ENCODE data around the gene TRIM67. TPM values are rescaled to one million over a fixed set of nuclear protein-coding genes. Genes with fewer than 3 reads are reported as not detected.

The TRIM67 gene
- total and polyA plus RNA-seq, 9 of the 15 experiments (the other 6 are each of a cell fraction or from before 2014, with no cell fraction given): 0.04 to 0.60 (median 0.31) TPM

GRCh38 chr1:231139125-231139649 is 22.7 kb upstream of the TRIM67 start (continued):
- TF ChIP-seq RREB1 (CRISPR knock-in tag; IDR thresholded peaks at IDR 0.05): 0 out of 2 replicates have a peak, but pooled peaks have one; percentile 43
- no peak for TF ChIP-seq POLR2AphosphoS5 (IDR thresholded peaks at IDR 0.05; ENCODE audit: control insufficient read depth, insufficient read depth, low read depth, low read length)
- TF ChIP-seq FOXM1 (IDR thresholded peaks at IDR 0.05; ENCODE audit: low read depth): no peak
- TF ChIP-seq FOXM1 (CRISPR knock-in tag; IDR thresholded peaks at IDR 0.05; ENCODE audit: low read depth): no peak
- TF ChIP-seq ZBTB17 (CRISPR knock-in tag; IDR thresholded peaks at IDR 0.05): no peak
- no peak for TF ChIP-seq NCOA4 (IDR thresholded peaks at IDR 0.05; ENCODE audit: partially characterized antibody)
- no peak for TF ChIP-seq MIER1 (IDR thresholded peaks at IDR 0.05; ENCODE audit: low read depth)
- no peak for TF ChIP-seq POLR2B (IDR thresholded peaks at IDR 0.05; ENCODE audit: low read depth, partially characterized antibody)
- no peak for TF ChIP-seq BHLHE40 (IDR thresholded peaks at IDR 0.05; ENCODE audit: low read length)
- no peak for TF ChIP-seq HEY1 (CRISPR knock-in tag; IDR thresholded peaks at IDR 0.05; ENCODE audit: borderline replicate concordance)
- TF ChIP-seq NR4A1 (CRISPR knock-in tag; IDR thresholded peaks at IDR 0.05): no peak
- TF ChIP-seq NR4A1 (tag; IDR thresholded peaks at IDR 0.05): peak; percentile 54; the same call in 1 of the 2 replicates
- TF ChIP-seq MED1 (CRISPR knock-in tag; IDR thresholded peaks at IDR 0.05; ENCODE audit: borderline replicate concordance): no peak
- 0 out of 2 replicates have a peak, but pooled peaks have one; percentile 21 for TF ChIP-seq EP300 (IDR thresholded peaks at IDR 0.05; ENCODE audit: low read length)
- no peak for TF ChIP-seq KLF1 (tag; IDR thresholded peaks at IDR 0.05)
- 0 out of 2 replicates have a peak, but pooled peaks have one; percentile 19 for TF ChIP-seq VEZF1 (CRISPR knock-in tag; IDR thresholded peaks at IDR 0.05)
- TF ChIP-seq HBP1 (CRISPR knock-in tag; IDR thresholded peaks at IDR 0.05): no peak
- peak; percentile 28; the same call in 1 of the 2 replicates for TF ChIP-seq ARID1B (IDR thresholded peaks at IDR 0.05)
- TF ChIP-seq ATF3 (IDR thresholded peaks at IDR 0.05): peak; percentile 78
- no peak for TF ChIP-seq ATF3 (CRISPR knock-in tag; conservative IDR thresholded peaks at IDR 0.05)

Data from K562 (cell line).